Ecto neural progenitor cell (in vitro differentiated cells): ENCODE measurements around the gene RAB27B.
"Not testable (repeated sequence)": the region's sequence is repeated elsewhere in the genome, so short reads cannot be mapped to it uniquely, and the experiment has no call there.

Source experiments
- DNase-seq: peaks from one replicate; pipeline ENCODE4 v3.0.0-alpha.2; 2018; ENCODE audit warnings: low spot score

RAB27B gene, protein sequence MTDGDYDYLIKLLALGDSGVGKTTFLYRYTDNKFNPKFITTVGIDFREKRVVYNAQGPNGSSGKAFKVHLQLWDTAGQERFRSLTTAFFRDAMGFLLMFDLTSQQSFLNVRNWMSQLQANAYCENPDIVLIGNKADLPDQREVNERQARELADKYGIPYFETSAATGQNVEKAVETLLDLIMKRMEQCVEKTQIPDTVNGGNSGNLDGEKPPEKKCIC

DNA sequence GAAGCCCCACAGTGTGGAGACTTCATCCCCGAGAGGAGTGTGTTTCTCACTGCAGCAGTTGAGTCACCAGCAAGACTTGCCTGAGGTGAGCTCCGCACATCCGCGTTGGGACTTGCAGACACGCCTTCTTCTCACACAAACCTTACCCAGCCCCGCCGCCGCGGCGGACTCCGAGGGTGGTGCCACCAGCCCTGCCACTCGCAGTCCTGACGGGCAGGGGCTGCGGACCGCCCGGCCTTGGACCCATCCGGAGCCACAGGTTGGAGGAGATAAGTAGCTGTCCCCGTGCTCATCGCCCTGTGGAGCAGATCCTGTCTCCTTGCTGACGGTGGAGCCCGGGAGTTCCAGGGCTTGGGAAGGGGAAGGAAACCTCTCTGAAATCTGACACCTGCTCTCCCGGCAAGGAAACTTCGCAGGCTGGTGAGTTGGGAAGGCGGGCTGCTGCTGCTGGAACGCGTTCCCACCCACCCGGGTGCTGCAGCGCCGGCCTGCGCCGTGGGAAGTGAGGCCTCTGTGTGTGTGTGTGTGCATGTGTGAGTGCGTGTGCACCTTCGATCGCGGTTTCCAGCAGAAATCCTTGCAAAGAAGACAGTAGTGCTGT lies at the start of gene RAB27B:
RAB27B (plus strand) TSS at position 197 of the 601 bp plus-strand sequence. CDS start 49,109 bp downstream, outside the sequence.
- peak; percentile 89 for DNase-seq

DNA sequence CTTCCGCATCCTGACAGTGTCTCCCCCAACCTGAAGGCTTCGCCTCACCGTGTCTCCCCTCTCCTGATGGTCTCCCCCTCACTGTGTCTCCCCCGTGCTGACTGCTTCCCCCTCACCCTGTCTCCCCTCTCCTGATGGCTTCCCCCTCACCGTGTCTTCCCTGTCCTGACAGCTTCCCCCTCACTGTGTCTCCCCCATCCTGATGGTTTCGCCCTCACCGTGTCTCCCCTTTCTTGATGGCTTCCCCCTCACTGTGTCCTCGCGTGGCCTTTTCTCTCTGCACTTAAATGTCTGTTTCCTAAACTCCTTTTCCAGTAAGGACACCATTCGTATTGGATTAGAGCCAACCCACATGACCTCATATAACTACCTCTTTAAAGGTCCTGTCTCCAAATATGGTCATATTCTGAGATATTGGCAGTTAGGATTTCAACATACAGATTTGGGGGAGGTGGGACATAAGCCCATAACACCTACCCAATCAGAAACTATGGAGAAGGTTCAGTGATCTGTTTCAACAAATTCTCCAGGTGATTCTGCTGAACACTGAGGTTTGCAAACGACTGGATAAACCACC lies 47.9 kb upstream of the RAB27B start:
- no peak for DNase-seq

DNA sequence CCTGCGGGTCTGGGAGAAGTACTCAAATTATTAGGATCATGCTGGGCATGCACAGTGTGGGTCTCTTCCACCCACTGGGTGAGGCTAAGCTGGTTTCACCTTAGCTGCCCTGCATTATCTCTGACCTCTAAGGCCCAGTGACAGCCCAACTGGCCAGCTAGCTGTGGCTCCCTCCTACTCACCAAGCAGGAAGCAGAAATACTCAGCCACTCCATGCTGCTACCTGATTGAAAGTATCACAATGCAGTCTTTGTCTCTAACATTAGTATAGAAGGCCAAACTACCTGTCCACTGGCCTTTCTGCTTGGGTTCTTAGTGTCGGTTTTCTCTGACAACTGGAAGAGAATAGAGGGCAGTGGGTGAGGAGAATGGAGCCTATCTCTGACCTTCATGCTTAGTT lies 47.3 kb upstream of the RAB27B start:
- no peak for DNase-seq

GRCh38 chr18:54783139-54783538 lies 45.1 kb upstream of the RAB27B start:
- DNase-seq, result no peak

DNA sequence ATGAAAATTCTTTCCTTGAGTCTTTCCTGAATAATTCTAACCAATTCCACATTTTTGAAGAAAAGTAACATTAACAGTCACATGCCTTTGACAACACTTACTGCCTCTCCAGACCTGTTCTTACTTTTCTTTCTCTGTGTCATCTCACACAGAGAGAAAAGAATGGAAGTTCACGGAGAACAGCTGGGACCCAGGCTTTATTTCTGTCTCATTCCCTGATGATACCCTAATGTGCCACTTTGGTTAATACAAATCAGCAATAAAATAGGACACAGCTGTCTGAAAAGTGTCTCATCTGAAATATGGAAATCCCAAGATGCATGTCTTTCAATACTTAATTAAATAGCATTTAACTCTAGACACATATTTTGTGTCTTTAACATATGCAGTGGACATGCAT lies 42.1 kb upstream of the RAB27B start:
- no peak for DNase-seq

- DNase-seq, result no peak
Observed at GRCh38 chr18:54787121-54787520, 41.2 kb upstream of the RAB27B start.

DNA sequence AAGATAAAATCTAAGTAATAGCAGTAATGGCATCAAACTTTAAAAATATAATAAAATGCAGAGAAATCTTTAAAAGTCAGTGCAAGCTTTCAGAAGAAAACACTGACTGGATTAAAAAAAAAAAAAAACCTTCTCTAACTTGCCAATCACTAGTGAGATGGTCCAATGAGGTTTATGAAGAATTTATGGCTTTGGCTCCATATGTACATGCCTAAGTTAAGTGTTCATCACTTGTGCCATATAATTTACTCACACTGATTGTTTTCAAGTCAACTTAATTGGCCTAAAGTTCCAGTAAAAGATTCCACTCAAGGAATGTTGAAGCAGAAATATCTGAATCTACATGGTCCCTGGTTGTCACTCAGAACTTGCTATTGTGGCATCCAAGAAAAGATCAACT lies 40.7 kb upstream of the RAB27B start:
- DNase-seq, result no peak

- DNase-seq, result no peak
Observed at GRCh38 chr18:54790109-54790508, 38.2 kb upstream of the RAB27B start.

- no peak for DNase-seq
Observed at GRCh38 chr18:54791657-54792056, 36.6 kb upstream of the RAB27B start.

GRCh38 chr18:54792079-54792478 lies 36.2 kb upstream of the RAB27B start:
- no peak for DNase-seq

DNA sequence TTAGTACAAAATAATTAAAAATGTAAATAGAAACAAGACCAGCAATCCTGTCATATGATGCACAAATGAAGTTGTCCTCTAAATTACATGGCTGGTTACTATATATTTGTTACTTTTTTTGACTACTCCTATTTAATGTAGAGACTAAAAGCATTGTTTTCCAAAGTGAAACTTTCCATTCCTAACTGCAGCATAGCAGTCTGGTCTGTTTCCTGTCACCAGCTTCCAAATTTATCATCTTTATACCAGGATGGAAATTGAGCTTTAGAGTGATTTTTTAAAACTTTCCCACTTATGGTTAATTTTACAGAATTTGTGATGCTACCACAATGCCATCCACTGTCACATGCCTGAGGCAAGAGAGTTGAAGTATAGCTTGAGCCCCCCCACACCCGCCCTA lies 33.5 kb upstream of the RAB27B start:
- DNase-seq, result no peak

- no peak for DNase-seq
Observed at GRCh38 chr18:54798186-54798585, 30.1 kb upstream of the RAB27B start.

- no peak for DNase-seq
Observed at GRCh38 chr18:54801374-54801773, 26.9 kb upstream of the RAB27B start.

DNA sequence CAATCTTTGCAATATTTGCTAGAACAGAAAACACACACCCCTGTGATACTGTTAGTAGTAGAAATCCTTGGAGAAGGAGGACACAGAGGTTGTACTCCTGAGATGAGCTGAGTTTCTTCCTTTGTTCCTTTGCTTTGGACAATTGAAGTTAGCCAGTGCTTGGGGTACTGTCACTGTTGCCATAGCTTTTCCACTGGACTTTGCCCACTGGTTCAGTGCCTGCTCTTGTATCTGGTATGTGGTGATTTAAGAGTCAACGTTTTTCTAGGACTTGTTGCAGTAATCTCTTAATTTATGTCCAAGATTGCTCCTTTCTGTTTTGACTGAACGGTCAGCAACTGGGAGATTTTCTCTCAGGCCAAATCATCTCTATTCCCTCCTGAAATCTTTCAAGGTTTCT lies 26.1 kb upstream of the RAB27B start:
- no peak for DNase-seq

GRCh38 chr18:54802686-54803395 lies 25.4 kb upstream of the RAB27B start:
- DNase-seq, result no peak

DNA sequence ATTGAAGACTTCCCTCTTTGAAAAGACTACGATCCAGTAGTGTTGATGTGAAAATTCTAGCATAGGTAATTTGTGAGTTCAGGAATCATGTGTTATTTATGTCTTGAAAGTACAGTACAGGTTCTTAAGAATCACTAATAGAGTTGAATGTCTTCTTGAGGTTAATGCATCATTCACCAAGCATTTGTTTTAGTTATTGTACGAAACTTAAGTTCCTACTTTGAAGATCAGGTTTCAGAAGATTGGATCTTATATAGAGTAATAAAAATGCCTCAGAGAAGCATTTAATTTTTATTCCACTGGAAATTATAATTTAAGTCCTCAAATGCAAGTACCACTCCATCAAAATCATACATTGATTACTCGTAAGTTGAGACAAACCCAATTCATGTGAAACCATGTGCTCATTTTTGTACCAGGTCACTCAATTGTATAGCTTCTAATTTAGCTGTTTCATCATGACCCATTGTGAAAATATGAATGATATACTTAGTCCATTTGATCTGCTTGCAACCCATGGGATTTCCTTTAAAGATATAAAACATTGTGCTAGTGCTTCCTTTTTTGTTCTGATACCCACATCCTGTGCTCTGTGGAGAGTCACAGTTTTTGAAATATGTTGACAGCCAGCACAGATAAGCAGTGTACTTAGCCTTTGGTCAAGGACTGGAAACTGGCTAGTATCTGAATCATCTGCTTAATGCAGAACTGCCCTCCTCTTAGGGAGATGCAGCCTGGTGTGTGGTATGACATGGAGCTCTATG lies 22.5 kb upstream of the RAB27B start:
- DNase-seq, result no peak

DNA sequence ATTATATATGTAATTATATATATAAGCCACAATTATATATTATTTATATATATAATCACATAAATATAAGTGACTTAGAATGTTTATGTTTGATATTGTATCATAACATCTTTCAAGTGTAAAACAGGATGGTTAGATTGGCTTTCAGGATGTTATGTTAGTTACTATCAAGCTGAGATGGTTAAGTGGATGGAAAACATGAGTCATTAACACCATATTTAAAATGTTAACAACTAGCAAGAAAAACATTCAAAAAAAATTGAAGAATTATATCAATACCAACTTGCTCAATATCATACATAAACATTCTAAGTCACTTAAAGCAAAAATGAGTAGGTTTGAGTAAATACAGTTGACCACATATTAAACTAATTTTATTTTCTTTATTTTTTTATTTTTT lies 21.8 kb upstream of the RAB27B start:
- DNase-seq, result no peak

GRCh38 chr18:54807303-54807702 lies 21.0 kb upstream of the RAB27B start:
- DNase-seq, result no peak

DNA sequence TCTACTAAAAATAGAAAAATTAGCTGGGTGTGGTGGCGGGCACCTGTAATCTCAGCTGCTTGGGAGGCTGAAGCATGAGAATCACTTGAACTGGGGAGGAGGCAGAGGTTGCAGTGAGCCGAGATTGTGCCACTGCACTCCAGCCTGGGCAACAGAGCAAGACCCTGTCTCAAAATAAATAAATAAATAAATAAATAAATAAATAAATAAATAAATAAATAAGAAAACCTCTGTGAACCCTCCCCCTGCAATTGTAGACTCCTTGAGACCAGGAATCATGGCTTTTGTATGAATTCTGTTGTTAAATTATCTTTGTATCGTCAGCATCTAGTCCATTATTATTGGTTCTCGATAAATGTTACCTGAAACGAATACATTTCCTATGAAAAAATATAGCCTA lies 17.6 kb upstream of the RAB27B start:
- DNase-seq, result not testable (repeated sequence)

DNA sequence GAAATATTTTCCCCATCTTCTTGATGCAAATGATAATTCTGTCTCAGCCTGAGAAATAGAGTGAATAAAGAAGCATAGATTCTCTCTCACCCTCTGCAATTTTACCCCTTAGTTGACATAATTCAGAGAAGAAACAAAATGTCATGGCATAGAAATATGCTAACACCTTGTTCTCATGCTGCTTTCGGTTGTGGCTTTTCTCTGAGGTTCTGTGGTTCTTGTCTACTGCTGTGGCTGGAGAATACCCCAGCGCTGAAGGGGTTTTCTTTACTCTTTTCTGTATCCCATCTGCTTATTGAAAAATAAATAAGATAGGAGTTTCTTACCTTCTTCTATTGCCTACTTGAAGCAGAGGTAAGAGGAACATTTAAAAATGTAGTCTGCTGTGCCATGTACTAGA lies 15.4 kb upstream of the RAB27B start:
- DNase-seq, result no peak

GRCh38 chr18:54813305-54813704 lies 15.0 kb upstream of the RAB27B start:
- no peak for DNase-seq

GRCh38 chr18:54813977-54814565 lies 14.2 kb upstream of the RAB27B start:
- no peak for DNase-seq
